ENCODE results near the gene TSHZ2.

TSHZ2 gene

GRCh38 chr20:53287357-53288042 lies 315.3 kb downstream of the TSHZ2 start:
- Histone ChIP-seq H3K36me3 (ENCODE audit: control insufficient read depth, insufficient read depth, low read length) (no peaks in the 10 kb centered on the region), H3K27me3 (replicated peaks; ENCODE audit: control insufficient read depth, insufficient read depth, low read length) (no peaks in the 10 kb centered on the region), H3K4me3 (replicated peaks; ENCODE audit: low read depth, low read length) (no peak overlapping the region)
- no peak for TF ChIP-seq CTCF (IDR thresholded peaks at IDR 0.05; ENCODE audit: insufficient read depth, low read length, poor library complexity, severe bottlenecking)
- no peak for DNase-seq (ENCODE audit: extremely low read depth, insufficient read length)

DNA sequence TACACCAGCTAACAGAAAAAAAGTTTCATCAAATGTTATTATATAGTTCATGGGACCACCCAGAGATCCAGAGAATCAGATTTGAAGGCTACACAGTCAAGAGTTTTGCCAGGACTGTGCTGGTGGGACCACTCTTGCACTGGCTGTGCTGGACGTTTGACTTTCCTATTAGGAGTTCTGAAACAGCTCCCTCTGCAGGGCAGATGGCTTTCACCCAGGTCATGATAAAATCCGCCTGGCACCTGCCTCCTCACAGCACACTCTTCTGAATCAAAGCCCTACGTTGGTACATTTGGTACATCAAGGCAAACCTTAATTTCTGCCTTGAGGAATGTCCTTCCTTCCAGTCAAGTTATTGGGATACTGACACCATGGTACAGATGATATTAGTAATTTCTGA lies 319.4 kb downstream of the TSHZ2 start:
- Histone ChIP-seq H3K4me3 (replicated peaks; ENCODE audit: low read depth, low read length) (no peak overlapping the region), H3K27me3 (replicated peaks; ENCODE audit: control insufficient read depth, insufficient read depth, low read length) (no peaks in the 10 kb centered on the region; the same call in 1 of the 2 replicates), H3K36me3 (ENCODE audit: control insufficient read depth, insufficient read depth, low read length) (no peaks in the 10 kb centered on the region)
- no peak for DNase-seq (ENCODE audit: extremely low read depth, insufficient read length)
- TF ChIP-seq CTCF (IDR thresholded peaks at IDR 0.05; ENCODE audit: insufficient read depth, low read length, poor library complexity, severe bottlenecking) = peak; percentile 45

DNA sequence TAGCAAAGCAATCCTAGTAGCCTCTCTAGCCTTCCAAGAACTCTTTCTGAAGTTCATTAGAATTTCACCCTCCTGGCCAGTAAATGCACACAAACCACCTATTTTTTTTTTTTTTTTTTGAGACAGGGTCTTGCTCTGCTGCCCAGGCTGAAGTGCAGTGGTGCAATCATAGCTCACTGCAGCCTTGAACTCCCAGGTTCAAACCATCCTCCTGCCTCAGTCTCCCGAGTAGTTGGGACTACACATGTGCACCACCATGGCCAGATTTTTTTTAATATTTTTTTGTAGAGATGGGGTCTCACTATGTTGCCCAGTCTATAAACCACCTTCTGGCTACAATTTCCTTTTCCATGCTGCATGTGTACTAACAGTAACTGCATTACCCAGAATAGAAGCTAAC lies 320.2 kb downstream of the TSHZ2 start:
- H3K4me3 ChIP-seq (replicated peaks; ENCODE audit: low read depth, low read length) = no peak overlapping the region
- no peaks in the 10 kb centered on the region for H3K36me3 ChIP-seq (ENCODE audit: control insufficient read depth, insufficient read depth, low read length)
- no peaks in the 10 kb centered on the region; the same call in 1 of the 2 replicates for H3K27me3 ChIP-seq (replicated peaks; ENCODE audit: control insufficient read depth, insufficient read depth, low read length)
- TF ChIP-seq CTCF (IDR thresholded peaks at IDR 0.05; ENCODE audit: insufficient read depth, low read length, poor library complexity, severe bottlenecking) = no peak
- no peak for DNase-seq (ENCODE audit: extremely low read depth, insufficient read length)

- DNase-seq (ENCODE audit: extremely low read depth, insufficient read length) = no peak
- no peaks in the 10 kb centered on the region; the same call in 1 of the 2 replicates for H3K27me3 ChIP-seq (replicated peaks; ENCODE audit: control insufficient read depth, insufficient read depth, low read length)
- H3K36me3 ChIP-seq (ENCODE audit: control insufficient read depth, insufficient read depth, low read length) = no peaks in the 10 kb centered on the region
- no peak overlapping the region for H3K4me3 ChIP-seq (replicated peaks; ENCODE audit: low read depth, low read length)
- no peak for TF ChIP-seq CTCF (IDR thresholded peaks at IDR 0.05; ENCODE audit: insufficient read depth, low read length, poor library complexity, severe bottlenecking)
Measured at GRCh38 chr20:53294804-53295203, 322.6 kb downstream of the TSHZ2 start.

- no peak for DNase-seq (ENCODE audit: extremely low read depth, insufficient read length)
- Histone ChIP-seq H3K36me3 (ENCODE audit: control insufficient read depth, insufficient read depth, low read length) (no peaks in the 10 kb centered on the region), H3K4me3 (replicated peaks; ENCODE audit: low read depth, low read length) (no peak overlapping the region), H3K27me3 (replicated peaks; ENCODE audit: control insufficient read depth, insufficient read depth, low read length) (no peaks in the 10 kb centered on the region; the same call in 1 of the 2 replicates)
- TF ChIP-seq CTCF (IDR thresholded peaks at IDR 0.05; ENCODE audit: insufficient read depth, low read length, poor library complexity, severe bottlenecking) = no peak
Measured at GRCh38 chr20:53296025-53296424, 323.9 kb downstream of the TSHZ2 start.
